Left cardiac atrium (tissue), 4 donors: ENCODE results near the gene SNRPA. TPM values are rescaled to one million over a fixed set of nuclear protein-coding genes. Genes with fewer than 3 reads are reported as not detected.
A peak's percentile ranks its signal among the peaks of the same experiment; 100 is the strongest.
"Not testable (repeated sequence)": the region's sequence is repeated elsewhere in the genome, so short reads cannot be mapped to it uniquely, and the experiment has no call there.

Experiments used
- ATAC-seq, 2 donors: fragments of 200-7000 bp; cut with Tn5 transposase; one replicate each; pipeline ENCODE4 v1.9.1; 2020; ENCODE audit warnings: mild to moderate bottlenecking in 2 of 2, moderate library complexity in 2 of 2
- DNase-seq: peaks from one replicate; pipeline ENCODE4 v3.0.0-alpha.2; 2020
- intact Hi-C, 2 donors: fragments of 100-400 bp; cut with DNase I; formaldehyde crosslinking; loops; one replicate each; pipeline versions ENCODE4 v1.14.1 to v1.15.1; 2022 to 2023
- total RNA-seq, 2 donors: library from RNA; stranded (reverse); fragmentation: NEBNext Ultra II Directional; extraction: Animal tissue kit (Norgen Biotek cat#: 25700); gene quantifications; one replicate each; pipeline ENCODE4 v1.2.1, GENCODE V29; 2021
- donor health status: DM: no; HTN: yes; CAD: no.
- donor health status: DM: no; HTN: yes; CAD: no; lungs with severe emphysema.
- donor health status: DM: yes; HTN: yes; CAD: no.
- donor health status: Dilated cardiomyopathy.

SNRPA gene
- total RNA-seq, 2 donors from 2014 or later, result 23.1 to 34.9 TPM

DNA sequence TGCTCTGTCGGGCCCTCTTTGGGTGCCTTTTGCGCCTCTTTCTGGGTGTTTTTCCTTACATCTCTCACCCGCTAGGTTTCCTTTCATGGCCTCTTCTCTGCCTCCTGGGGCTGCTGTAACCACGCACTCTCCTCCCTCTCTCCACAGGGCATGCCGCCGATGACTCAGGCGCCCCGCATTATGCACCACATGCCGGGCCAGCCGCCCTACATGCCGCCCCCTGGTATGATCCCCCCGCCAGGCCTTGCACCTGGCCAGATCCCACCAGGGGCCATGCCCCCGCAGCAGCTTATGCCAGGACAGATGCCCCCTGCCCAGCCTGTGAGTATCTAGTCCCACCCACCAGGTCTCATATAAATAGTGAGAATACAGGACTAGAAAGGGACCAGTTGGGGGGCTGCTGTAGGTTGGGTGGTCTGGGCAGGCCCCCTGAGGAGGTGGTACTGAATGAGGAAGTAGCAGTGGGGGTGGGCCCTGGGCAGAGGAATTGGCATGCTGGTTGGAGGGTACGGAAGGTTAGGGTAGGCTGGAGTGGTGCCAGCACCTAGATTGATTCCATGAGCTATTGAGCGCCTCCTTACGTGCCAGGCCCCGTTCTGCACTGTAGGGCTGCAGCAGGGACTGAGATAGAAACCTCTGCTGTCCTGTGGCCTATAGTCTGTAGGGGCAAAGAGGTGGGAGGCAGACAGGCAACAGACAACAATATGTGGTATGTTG, 11.9 kb downstream of the SNRPA start:
- no peak for ATAC-seq
- intact Hi-C loops, result no loop called here
- DNase-seq, result no peak

- intact Hi-C loops, result no loop called here
- DNase-seq (no peak), ATAC-seq (no peak)
Observed at GRCh38 chr19:40763526-40763925, 12.5 kb downstream of the SNRPA start.

- intact Hi-C loops, result no loop called here
- DNase-seq, result no peak
- ATAC-seq, result no peak
Observed at GRCh38 chr19:40763963-40764362, 13.0 kb downstream of the SNRPA start.

DNA sequence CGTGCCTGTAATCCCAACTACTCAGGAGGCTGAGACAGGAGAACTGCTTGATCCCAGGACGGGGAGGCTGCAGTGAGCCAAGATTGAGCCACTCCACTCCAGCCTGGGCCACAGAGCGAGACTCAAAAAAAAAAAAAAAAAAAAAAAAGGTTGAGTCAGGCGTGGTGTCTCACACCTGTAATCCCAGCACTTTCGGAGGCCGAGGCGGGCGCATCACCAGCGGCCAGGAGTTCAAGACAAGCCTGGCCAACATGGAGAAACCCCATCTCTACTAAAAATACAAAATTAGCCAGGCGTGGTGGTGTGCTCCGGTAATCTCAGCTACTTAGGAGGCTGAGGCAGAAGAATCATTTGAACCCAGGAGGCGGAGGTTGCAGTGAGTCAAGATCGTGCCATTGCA, 15.4 kb downstream of the SNRPA start:
- ATAC-seq, DNase-seq, intact Hi-C loops: not testable (repeated sequence)

DNA sequence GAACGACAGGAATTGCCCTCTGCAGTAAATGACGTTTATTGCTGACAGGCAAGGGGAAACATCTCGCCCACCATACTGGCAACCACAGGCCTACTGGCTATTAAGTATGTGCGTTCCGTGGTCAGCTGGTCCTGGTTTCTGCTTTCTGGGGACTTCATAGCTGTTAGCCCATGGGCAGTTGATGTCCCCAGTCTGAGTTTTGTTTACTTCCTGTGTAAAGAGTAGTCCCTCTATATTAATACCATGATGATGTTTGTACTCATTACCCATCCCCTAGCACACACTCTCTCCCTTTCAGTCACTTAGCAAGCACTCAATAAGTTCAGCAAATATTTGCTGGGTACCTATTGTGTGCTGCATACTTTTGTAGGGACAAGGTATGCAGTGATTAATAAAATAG, 17.9 kb downstream of the SNRPA start:
- DNase-seq (no peak), ATAC-seq (no peak)
- intact Hi-C loops, result no loop called here

- DNase-seq, intact Hi-C loops: not testable (repeated sequence)
Observed at GRCh38 chr19:40771101-40771862, 20.3 kb downstream of the SNRPA start.

GRCh38 chr19:40774916-40775631, 24.1 kb downstream of the SNRPA start, which contains the start of gene MIA:
MIA (plus strand) TSS chr19:40775521; CDS start chr19:40775543, 22 bp downstream.
- DNase-seq, result no peak
- intact Hi-C loops, result no loop called here
- no peak for ATAC-seq

More at GRCh38 chr19:40771101-40771862, 20.3 kb downstream of the SNRPA start:
- not testable (repeated sequence) for ATAC-seq

- no peak for DNase-seq
- intact Hi-C loops, result no loop called here
Observed at GRCh38 chr19:40775632-40776022, 24.6 kb downstream of the SNRPA start.

GRCh38 chr19:40776364-40776763, 25.4 kb downstream of the SNRPA start:
- no peak for ATAC-seq
- intact Hi-C loops, result no loop called here
- no peak for DNase-seq

More at GRCh38 chr19:40775632-40776022, 24.6 kb downstream of the SNRPA start:
- ATAC-seq, result no peak

GRCh38 chr19:40776932-40777644, 26.1 kb downstream of the SNRPA start:
- intact Hi-C loops, result no loop called here
- ATAC-seq (peak; percentile 83 to 85), DNase-seq (peak; percentile 87)

DNA sequence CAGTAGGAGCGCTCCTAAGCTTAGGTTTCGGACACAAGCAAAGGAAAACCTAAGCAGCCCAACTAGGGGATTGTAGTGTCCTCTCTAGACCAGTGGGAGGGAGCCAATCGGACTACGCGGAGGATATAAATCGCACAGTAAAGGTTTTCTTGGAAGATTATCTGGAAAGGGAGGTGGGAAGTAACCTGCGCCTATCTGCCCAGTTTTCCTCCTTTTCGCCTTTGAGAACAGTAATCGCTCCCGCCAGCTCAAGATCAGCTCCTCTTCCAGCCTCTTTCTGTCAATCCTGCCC, 26.6 kb downstream of the SNRPA start:
- intact Hi-C loops, result no loop called here
- DNase-seq (no peak), ATAC-seq (no peak)

- intact Hi-C loops, result no loop called here
- ATAC-seq (peak; percentile 95 to 97), DNase-seq (peak; percentile 100)
Observed at GRCh38 chr19:40777937-40778705, 27.1 kb downstream of the SNRPA start, which contains the start of gene RAB4B. RAB4B (plus strand) TSS chr19:40778247; CDS start chr19:40778376, 129 bp downstream.

DNA sequence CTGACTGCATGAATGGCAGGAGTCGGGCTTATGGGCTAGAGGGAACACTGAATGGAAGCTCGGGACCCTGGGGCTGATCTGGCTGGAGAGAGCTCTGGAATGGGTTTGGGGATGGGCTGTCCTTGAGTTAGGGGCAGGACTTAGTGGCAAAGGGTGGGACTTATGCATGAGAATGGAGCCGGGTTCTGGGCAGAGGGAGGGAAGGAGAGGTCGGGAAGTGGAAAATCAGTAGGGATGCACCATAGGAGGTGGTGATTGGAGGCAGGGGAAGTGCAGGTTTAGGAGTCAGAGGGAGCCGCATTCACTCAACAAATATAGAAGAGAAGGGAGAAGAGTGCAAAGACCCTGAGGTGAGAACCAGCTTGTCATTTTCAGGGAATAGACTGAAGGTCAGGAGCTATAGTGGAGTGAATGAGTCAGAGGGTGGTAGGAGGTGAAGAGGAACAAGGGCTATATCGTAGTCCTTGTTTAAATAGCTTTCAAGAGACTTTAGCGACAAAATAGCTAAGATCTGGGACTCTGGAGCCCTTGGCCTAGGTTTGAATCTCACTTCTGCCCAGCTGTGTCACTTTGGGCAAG, 27.8 kb downstream of the SNRPA start:
- no peak for DNase-seq
- intact Hi-C loops, result no loop called here
- ATAC-seq, result no peak

DNA sequence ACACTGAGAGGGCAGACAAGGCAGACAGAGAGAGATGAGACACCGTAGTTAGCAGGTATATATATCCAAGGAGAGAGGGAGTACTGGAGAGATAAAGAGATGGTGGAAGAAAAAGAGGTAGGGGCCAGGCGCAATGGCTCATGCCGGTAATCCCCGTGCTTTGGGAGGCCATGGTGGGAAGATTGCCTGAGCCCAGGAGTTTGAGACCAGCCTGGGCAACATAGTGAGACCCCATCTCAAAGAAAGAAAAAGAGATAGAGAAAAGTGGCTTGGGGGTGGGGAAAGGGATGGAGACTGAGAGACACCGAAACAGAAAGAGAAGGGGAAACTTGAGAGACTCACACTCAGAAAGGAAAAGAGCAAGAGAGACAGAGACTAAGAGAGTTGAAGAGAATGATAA, 29.6 kb downstream of the SNRPA start:
- DNase-seq, result no peak
- ATAC-seq, result no peak
- intact Hi-C loops, result no loop called here

DNA sequence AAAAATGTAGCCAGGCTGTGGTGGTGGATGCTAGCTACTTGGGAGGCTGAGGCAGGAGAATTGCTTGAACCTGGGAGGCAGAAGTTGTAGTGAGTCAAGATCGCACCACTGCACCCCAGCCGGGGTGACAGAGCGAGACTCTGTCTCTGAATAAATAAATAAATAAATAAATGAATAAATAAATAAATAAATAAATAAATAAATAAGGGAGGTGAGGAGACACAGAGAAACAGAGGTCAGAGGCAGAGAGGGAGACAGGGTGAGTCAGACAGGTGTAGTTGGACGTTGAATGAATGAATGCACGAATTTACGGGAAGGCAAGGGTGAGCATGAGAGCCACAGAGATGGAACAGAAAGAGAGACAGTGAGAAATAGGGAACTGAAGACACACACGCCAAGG, 30.1 kb downstream of the SNRPA start:
- intact Hi-C loops, result no loop called here
- DNase-seq (no peak), ATAC-seq (no peak)

GRCh38 chr19:40783711-40784110, 32.7 kb downstream of the SNRPA start:
- DNase-seq, result no peak
- intact Hi-C loops, result no loop called here
- ATAC-seq, result no peak

- ATAC-seq, intact Hi-C loops, DNase-seq: not testable (repeated sequence)
Observed at GRCh38 chr19:40784146-40784545, 33.1 kb downstream of the SNRPA start.

DNA sequence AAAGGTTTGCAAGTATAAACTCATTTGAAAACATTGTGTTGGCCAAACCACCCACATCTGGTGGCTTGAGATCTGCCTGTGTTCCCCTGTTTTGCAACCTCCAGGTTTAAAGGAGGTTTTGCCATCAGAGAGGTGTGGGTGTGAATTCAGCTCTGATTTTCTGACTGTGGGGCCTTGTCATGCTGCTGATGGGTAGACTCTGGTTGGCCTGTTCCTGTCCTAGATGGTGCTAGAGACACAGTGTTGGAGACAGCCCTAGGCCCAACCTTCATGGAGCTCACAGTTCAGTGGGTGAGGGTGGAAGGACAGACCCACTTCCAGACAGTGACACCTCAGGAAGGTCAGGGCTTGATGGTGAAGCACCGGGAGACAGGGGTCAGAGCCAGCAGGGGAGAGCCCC, 34.5 kb downstream of the SNRPA start:
- intact Hi-C loops, result no loop called here
- DNase-seq (no peak), ATAC-seq (no peak)
